DND-41 (cell line): ENCODE data around the gene SPRYD4.

Source experiments
- CTCF ChIP-seq: IDR thresholded peaks from 2 replicates; pipeline ENCODE4 v1.5.1; 2012; ENCODE audit warnings: borderline replicate concordance, low read length, moderate library complexity, mild to moderate bottlenecking; ENCODE audit not compliant: poor library complexity, severe bottlenecking; ENCODE audit errors: extremely low read depth
- EZH2 ChIP-seq: IDR thresholded peaks from 3 replicates; pipeline ENCODE4 v1.6.1; 2012; ENCODE audit warnings: borderline replicate concordance, low read depth, mild to moderate bottlenecking, moderate library complexity, low read length, inconsistent platforms; ENCODE audit not compliant: severe bottlenecking

- no peak for TF ChIP-seq EZH2
- no peak for TF ChIP-seq CTCF
Observed at GRCh38 chr12:56449622-56449984, 18.8 kb upstream of the SPRYD4 start.
